Bronchial epithelial cell (primary cell): ENCODE data around the gene PARD6G. TPM values are rescaled to one million over a fixed set of nuclear protein-coding genes. Genes with fewer than 3 reads are reported as not detected.
"Not testable (repeated sequence)": the region's sequence is repeated elsewhere in the genome, so short reads cannot be mapped to it uniquely, and the experiment has no call there.

ENCODE experiments used
- DNase-seq: peaks from one replicate; pipeline ENCODE4 v3.0.0-alpha.2; 2010; ENCODE audit warnings: low read depth
- FAIRE-seq: peaks from 2 replicates; lab custom pipeline; 2011; peaks lifted over from hg19 to GRCh38; lab: Jason Lieb, UNC
- H3K27me3 ChIP-seq: 2 replicates; pipeline ENCODE4 v1.5.1; 2011; ENCODE audit warnings: low read length; ENCODE audit not compliant: control insufficient read depth, insufficient read depth
- H3K36me3 ChIP-seq: 2 replicates; pipeline ENCODE4 v1.5.1; 2011; ENCODE audit warnings: low read length; ENCODE audit not compliant: control insufficient read depth, insufficient read depth
- H3K4me3 ChIP-seq: 2 replicates; pipeline ENCODE4 v1.5.1; 2011; ENCODE audit warnings: mild to moderate bottlenecking, low read depth, low read length, control low read depth
- total RNA-seq: library from RNA; depleted of rRNA; stranded (reverse); fragments of >200 nt; gene quantifications from 2 replicates; pipeline ENCODE4 v1.2.1, GENCODE V29; 2014
- TF ChIP-seq, protein P1 (sequence below): IDR thresholded peaks from 2 replicates; pipeline ENCODE4 v1.5.1; 2011; ENCODE audit warnings: mild to moderate bottlenecking, moderate library complexity, low read length, control low read depth, inconsistent platforms; ENCODE audit not compliant: insufficient read depth, severe bottlenecking

Gene PARD6G
- total RNA-seq, 1 donor from 2014 or later: 13.2 TPM

DNA sequence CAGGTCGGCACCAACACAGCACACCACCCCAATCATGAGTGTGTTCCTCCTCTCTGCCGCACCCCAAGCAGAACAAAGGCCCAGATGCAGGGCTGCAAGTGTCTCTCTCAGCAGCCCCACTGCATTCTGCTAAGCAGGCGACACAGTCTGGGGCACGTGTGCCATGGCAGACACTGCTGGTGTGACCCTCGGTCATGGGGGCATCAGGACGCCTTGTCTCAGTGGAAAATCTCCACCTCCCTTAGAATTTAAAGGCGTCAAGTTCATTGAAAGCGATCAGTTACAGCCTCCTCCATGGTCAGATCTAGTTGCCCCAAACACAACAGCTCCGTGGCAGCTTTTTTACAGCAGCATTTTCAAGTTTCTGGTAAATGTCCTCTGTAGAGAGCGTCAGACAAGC is 81.1 kb downstream of the PARD6G start:
- Histone ChIP-seq H3K36me3 (peaks cover 6% of the 10 kb centered on the region), H3K4me3 (no peak overlapping the region), H3K27me3 (no peaks in the 10 kb centered on the region)
- TF ChIP-seq, protein P1, sequence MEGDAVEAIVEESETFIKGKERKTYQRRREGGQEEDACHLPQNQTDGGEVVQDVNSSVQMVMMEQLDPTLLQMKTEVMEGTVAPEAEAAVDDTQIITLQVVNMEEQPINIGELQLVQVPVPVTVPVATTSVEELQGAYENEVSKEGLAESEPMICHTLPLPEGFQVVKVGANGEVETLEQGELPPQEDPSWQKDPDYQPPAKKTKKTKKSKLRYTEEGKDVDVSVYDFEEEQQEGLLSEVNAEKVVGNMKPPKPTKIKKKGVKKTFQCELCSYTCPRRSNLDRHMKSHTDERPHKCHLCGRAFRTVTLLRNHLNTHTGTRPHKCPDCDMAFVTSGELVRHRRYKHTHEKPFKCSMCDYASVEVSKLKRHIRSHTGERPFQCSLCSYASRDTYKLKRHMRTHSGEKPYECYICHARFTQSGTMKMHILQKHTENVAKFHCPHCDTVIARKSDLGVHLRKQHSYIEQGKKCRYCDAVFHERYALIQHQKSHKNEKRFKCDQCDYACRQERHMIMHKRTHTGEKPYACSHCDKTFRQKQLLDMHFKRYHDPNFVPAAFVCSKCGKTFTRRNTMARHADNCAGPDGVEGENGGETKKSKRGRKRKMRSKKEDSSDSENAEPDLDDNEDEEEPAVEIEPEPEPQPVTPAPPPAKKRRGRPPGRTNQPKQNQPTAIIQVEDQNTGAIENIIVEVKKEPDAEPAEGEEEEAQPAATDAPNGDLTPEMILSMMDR: no peak
- FAIRE-seq: no peak
- no peak for DNase-seq

DNA sequence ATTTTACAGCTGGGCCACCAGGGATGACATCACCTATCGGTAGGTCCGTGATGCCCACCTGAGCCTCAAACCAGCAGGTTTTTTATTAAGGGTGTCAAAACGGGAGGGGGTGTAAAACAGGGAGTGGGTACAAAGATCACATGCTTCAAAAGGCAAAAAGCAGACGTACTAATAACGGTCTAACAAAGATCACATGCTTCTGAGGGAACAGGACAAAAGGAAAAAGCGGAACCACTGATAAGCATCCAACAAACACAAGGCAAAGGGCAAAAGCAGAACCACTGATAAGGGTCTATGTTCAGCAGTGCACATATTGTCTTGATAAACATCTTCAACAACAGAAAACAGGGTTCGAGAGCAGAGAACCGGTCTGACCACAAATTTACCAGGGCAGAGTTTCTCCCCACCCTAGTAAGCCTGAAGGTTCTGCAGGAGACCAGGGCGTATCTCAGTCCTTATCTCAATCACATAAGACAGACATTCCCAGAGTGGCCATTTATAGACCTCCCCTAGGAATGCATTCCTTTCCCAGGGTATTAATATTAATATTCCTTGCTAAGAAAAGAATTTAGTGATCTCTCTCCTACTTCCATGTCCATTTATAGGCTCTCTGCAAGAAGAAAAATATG is 82.5 kb downstream of the PARD6G start:
- not testable (repeated sequence) for H3K36me3 ChIP-seq, FAIRE-seq, H3K4me3 ChIP-seq, H3K27me3 ChIP-seq, DNase-seq

GRCh38 chr18:80163183-80163582 is 84.1 kb downstream of the PARD6G start:
- H3K27me3 ChIP-seq: no peaks in the 10 kb centered on the region
- FAIRE-seq: no peak
- peaks cover 7% of the 10 kb centered on the region for H3K36me3 ChIP-seq
- DNase-seq: no peak
- H3K4me3 ChIP-seq: no peak overlapping the region
- TF ChIP-seq, protein P1: no peak

- Histone ChIP-seq H3K4me3 (no peak overlapping the region), H3K27me3 (no peaks in the 10 kb centered on the region), H3K36me3 (peaks cover 5% of the 10 kb centered on the region)
- DNase-seq (no peak), FAIRE-seq (no peak)
- TF ChIP-seq, protein P1: no peak
These were observed 85.4 kb downstream of the PARD6G start for GRCh38 chr18:80161781-80162417.

- Histone ChIP-seq H3K27me3 (no peaks in the 10 kb centered on the region), H3K4me3 (no peak overlapping the region), H3K36me3 (peaks cover 11% of the 10 kb centered on the region)
- DNase-seq (no peak), FAIRE-seq (no peak)
- TF ChIP-seq, protein P1: no peak
These were observed 87.3 kb downstream of the PARD6G start for GRCh38 chr18:80159713-80160636.

DNA sequence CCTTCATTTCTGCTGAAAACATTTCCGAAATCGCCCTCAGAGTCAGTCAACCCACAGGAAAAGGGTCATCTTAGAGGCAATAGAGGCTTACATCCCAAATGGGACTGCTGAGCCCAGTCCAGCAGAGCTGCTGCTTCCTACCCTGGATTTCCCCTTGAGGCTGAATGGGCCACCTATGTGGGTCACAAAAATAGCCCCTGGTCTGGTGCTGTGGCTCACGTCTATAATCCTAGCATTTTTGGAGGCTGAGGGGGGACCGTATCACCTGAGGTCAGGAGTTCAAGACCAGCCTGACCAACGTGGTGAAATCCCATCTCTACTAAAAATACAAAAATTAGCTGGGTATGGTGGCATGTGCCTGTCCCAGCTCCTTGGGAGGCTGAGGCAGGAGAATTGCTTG is 88.9 kb downstream of the PARD6G start:
- TF ChIP-seq, protein P1: no peak
- H3K27me3 ChIP-seq: no peaks in the 10 kb centered on the region
- FAIRE-seq (no peak), DNase-seq (no peak)
- H3K4me3 ChIP-seq: no peak overlapping the region
- peaks cover 11% of the 10 kb centered on the region for H3K36me3 ChIP-seq
